HG02970 (cell line): ENCODE results near the gene LRRC15.

Experiments used
- ATAC-seq: cut with Tn5 transposase; IDR thresholded peaks from one replicate; pipeline ENCODE4 v1.9.1; 2021; ENCODE audit warnings: mild to moderate bottlenecking, moderate library complexity, moderate number of reproducible peaks; ENCODE audit not compliant: unreplicated experiment, low FRiP score

The LRRC15 gene

DNA sequence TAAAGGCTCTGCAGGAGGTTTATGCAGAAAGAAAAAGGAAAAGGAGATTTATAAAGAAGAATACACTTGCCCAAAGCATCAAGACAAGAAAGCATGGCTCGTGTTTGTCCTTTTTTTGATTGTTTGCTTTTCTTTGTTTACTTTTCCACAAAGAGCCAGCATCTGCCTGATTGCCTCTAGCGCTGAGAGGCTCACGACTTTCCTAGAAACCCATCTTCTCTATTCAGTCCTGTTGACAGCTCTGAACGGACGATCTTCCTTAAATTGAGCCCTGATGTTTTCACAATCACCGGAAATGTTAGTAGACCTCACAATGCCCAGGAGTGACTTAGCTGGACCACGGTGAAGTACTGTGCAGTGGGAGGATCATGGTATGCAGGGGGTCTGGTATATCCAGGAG lies 17.1 kb upstream of the LRRC15 start:
- ATAC-seq = no peak

DNA sequence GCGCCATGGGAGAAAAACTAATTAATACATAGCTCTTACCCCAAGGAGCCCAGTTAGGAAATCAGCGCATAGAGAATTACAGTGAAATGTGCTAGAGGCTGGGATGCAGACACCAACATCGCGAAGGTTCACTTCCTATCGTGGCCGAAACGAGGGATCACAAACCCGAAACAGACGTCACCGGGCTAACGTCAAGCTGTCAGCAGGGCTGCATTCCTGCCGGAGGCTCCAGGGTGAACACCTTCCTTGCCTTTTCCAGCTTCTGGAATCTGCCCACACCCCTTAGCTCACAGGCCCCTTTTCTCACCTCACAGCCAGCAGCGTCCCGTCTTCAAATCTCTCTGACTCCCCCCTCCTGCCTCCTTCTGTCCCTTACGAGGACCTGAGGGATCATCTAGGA lies 16.5 kb upstream of the LRRC15 start:
- ATAC-seq = no peak

DNA sequence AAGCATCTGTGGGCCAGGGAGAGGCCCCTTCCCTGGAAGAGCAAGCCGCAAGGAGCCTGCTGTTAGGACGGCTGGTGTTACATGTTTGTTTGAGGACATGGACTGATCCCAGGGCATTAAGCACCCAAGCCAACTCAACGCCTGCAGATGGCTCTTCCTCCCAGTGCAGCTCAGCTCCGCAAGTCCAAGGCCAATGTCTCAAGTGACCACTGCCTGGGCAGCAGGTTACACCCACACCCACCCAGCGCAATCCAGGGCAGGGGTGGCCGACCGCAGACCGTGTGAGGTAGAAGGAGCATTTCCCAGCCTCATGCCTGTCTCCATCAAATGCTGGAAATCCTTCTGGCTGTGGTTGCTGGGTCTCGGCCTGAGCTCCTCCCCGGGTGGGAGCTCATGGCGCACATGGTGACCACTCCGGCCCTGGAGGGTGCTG lies 15.0 kb upstream of the LRRC15 start:
- no peak for ATAC-seq

DNA sequence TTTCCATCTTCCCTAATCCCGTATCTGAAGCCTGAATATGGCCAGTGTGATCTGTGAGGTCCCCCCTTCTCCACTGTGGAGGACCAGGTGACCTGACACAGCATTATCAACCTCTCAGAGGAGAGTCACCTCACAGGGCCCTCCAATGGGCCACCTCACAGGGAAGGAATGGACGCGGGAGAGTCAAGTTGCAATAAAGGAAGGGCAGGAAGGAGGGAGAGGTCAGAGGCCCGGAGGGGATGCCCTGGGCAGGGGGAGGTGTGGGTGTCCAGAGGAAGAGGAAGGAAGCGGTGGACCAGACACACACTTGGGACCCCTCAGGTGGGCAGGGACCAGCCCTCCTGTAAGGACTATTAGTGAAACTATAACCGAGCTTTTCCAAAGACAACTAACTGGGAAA lies 14.6 kb upstream of the LRRC15 start:
- no peak for ATAC-seq

DNA sequence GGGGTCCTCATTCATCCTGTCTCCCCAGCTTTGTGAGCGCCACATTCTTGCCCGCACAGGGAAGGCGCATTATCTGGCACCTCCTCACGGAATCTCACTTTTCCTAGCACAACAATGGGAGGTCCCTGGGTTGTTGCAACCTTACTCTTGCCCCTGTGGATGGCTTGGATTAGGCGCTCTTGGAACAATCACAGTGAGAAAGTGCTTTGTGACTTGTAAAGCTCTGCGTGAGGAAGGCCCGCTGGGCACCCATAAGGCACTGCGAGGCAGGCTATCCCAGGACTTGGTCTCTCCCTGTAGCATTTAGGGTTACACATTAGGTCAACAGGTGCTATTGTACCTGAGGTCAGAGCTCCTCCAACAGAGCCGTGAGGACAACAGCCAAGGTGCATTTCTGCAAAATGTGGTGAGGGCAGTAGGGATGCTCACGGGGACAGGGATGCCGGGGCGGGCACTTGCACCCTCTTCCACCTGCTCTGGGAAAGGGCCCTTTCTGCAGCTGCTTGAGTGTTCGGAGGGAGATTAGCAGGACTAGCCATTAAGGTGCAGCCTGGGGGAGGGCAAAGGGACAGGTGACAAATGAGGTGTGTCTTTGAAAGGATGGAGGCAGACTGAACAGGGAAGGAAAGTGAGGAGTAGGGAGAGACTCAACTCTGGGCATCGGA lies 13.9 kb upstream of the LRRC15 start:
- ATAC-seq = no peak

DNA sequence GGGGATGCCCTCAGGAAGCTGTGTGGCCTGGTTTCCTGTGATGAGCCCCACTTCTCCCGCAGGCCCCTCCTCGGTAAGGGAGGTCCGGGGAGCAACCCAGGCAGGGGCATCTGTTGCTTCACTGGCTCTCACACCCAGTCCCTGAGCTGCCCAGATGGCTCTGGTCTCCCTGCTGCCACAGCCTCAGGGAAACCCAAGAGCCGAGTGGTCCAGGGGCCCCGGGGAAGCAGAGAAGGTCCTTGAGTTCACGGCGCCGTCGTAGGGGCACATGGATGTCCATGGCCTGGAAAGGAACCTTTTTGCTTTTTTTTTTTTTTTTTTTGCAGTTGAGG lies 13.3 kb upstream of the LRRC15 start:
- no peak for ATAC-seq

DNA sequence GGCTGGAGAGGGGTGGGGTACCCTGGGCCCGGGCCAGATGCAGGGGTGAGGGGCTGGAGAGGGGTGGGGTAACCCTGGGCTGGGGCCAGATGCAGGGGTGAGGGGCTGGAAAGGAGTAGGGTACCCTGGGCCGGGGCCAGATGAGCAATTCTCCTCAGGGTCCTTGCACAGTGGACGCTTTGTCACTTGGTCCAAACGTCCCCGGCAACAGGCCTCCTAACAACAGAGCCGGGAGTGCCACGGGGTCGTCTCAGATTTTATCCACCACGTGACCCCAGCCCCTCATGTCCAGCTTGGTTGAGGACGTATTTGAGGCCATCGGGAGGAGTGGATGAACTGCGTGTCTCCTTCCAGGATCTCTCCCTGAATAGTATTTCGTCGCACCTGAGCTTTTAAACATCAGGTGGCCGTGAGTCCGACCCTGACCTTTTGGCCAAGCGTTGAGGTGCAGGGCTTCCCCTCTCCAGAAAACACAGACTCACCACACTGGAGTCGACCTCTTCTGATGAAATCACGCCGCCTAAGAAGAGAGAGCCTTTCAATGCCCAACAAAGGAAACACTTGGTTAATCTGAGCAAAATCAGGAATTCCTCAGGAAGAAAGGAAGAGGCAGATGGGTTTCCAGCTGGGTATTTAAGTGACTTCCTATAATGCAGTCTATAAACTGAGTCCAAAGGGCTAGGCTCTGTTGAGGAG lies 12.8 kb upstream of the LRRC15 start:
- ATAC-seq = no peak

DNA sequence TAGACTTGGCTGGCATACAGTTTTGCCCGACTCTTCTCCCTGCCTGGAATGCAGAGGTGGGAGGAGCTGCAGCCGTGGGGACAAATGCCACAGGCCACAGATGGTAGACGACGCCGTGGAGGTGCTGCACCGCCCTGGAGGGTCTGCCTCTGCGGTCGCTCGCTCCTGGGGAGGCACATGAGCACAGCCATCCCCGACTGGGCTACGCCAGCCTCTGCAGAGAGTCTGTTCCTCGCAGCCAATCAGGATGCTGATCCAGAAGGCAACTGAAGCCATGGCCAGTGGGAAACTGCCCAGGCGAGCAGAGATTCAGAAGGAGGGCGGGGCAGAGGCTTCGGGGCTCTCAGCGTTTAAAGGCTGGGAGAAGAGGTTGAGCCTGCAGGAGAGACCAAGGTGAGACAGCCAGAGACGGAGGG lies 11.9 kb upstream of the LRRC15 start:
- no peak for ATAC-seq

DNA sequence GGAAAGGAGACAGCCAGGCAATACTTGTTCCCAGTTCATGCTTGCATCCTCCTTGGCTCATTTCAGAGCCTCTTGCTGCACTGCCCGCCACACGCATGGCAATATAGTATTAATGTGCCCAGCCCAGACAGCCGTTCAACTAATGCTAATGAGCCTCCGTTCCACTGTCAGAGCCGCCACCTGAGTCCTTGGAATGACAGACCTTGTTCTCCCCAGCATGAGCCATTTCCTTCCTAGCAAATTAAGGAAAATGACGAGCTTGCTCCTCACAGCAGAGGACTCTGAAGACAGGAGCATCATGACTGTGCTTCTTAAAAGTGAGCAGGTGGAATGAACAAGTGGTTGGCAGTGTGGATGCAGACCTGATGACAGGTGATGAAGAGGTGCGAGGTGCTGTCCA lies 10.8 kb upstream of the LRRC15 start:
- ATAC-seq = no peak

DNA sequence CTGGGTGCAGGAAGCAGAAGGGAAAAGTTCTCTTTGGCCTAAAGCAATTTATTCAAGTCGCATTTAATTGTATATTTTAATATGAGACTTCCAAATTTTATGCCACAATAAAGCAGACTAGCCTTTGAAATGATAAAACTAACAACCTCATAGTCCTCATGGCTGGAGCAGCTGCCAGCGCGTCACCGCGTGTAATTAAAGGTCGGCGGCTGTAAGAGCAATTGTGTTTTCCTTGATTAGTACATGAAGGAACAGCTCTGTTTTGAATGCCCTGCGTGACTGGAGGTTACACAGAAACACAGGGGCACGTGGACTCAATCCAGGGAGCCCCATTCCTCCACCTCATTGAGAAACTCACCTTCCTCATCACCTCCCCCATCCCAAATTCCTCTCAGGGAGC lies 10.1 kb upstream of the LRRC15 start:
- ATAC-seq = no peak

DNA sequence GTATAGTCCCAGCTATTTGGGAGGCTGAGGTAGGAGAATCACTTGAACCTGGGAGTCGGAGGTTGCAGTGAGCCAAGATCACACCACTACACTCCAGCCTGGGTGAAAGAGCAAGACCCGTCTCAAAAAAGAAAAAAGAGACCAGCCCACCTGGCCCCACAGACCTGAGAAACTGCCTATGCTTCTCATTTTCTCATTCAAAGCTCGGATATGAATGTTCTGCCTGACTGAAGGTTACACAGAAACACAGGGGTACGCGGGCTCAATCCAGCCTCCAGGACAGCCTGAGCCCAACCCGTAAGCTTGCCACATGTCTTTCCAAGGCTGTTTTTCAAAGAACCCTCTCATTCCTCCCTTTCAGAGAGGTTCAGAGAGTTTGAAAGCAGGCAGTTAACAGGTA lies 9.7 kb upstream of the LRRC15 start:
- ATAC-seq = no peak

DNA sequence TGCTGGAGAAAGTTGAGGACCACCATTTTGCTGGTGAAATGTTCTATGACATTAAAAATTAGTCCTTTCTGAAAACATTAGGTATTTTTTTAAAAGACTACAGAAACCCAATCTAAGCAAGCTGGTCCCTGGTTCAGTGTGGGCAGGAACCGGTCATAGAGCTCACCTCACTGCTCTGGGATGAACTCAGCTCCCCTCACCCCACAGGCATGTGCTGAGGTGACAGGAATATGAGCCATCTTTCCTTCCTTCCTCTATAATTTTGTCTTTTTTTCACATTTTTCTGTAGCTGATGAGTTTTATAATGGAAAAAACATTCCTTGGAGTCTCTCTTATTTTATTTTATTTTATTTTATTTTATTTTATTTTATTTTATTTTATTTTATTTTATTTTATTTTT lies 8.2 kb upstream of the LRRC15 start:
- no peak for ATAC-seq

DNA sequence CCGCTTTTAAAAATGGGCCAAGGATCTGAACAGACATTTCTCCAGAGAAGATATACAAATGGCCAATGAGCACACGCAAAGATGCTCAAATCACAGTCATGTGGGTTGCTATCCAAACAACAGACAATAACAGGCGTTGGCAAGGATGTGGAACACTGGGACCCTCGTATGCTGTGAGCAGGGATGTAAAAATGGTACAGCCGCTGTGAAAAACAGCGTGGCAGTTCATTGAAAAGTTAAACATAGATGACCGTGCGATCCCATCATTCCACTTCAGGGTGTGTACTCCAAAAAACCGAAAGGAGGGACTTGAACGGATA lies 6.7 kb upstream of the LRRC15 start:
- ATAC-seq = no peak

DNA sequence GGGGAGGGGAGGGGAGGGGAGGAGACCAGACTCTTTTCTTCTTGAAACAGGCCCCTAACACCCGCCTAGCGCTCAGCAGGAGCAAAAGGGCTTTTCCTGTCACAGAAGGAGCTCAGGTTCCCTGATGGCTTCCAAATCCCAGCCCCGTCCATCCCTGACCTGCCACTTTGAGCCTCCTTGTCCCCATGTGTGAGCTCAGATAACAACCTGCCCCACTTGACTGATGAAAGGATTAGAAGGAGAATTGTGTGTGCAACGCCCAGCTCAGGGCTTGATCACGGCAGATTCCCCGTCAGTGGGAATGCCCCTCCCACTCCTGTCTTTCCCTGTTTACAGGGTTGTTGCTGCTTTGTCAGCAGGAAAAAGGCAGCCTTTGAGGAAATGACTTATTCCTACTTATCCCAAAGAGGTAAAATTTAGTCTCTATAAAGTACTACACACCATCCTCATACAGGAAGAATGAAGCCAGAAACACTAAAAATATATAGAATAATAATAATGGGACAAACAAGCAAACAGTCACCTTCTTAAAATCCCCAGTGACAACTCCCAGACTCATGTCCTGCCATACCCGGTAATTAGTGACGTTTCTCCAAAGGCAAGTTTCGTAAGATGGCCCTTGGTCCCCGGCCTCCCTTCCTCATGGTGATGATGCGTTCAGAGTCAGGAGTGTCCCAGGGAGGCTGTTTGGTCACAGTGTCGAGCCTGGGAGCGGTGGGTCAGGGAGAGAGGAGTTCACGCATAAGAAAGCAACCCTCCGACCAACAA lies 6.1 kb upstream of the LRRC15 start:
- no peak for ATAC-seq

DNA sequence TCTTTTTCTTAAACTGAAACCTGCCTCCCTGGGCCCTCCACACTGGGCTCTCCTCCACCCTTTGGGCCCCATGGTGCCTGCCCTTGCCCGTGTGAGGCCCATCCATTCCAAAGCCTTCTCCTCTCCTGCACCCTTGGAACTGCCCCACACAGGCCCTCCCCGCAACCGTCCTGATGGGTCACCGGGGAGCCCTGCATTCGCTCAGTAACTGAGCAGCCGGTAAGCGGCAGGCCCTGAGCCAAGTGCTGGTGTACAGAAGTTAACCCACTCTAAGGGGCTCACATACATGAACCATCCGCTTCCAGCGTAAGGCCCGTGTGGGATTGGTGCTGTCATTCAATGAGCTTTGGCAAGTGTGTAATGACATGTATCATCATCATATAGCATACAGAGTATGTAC lies 5.4 kb upstream of the LRRC15 start:
- ATAC-seq = no peak

DNA sequence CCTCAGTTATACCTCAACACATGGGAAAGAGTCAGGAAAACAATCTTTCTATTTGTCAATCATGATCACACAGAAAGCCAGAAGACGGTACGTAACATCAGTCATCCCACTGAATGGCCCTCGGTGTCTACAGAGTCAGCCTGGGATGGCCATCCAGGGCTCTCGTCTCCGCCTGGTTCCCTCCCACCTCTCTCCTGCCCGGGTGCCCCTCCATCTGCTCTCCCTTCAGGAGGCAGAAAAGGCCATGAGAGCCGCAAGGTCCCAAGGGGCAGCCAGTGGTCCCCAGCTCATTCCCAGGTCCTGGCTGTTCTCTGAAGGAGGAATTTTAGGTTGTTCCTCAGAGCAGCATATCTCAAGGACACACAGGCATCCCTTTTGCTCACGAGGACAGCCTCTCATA lies 4.4 kb upstream of the LRRC15 start:
- ATAC-seq = no peak

DNA sequence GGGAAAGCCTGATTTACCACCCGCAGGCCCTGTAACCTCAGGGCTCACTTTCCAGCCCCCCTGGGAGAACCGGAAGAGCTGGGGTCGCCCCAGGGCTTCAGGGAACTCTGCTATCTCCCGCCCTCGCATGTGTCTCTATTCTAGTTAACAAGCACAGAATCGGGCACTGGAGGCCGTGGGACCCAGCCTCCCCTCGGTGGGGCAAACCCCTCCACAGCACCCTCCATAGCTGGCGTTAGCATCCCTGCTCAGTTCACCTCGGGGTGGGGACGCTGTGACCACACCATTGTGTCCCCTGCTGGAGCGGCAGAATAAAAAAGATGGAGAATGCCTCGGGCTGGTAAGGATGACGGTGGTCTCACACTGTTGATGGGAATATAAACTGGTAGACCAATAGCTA lies 3.5 kb upstream of the LRRC15 start:
- no peak for ATAC-seq

DNA sequence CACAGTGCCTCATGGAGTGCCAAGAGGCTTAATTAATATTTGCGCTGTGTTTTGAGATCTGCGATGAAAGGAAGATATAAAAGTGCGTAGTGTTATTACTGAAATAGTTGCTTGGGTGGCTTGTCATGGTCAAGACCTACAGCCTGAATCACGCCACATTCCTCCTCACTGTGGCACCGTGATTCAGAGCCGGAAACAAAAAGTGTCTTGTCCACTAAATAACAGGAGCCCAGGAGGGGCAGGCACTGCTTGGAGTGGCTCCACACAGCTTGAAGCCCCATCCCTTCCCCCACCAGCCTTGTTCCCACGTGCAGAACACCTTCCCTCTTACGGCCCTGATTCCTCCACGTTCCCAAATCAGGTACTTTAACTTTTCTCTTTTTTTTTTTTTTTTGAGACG lies 1.2 kb upstream of the LRRC15 start:
- no peak for ATAC-seq

DNA sequence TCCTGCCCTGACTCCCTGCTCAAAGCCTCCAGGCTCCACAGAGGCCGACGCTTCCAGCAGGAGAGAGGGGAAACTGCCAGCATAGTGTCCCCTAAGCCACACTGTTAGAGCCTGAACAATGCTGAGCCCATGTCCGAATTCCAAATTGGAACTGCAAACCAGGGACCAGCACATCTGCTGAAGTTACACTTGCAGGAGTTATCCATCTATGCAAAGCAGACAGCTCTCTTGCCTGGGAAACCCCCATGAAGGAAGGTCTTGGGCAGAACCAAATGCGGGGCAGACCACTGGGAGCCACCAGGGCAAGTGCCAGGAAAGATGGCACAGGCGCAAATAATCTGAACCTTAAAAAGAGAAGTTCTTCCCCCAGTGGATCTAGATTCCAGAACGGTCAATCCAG lies 625 bp downstream of the LRRC15 start:
- no peak for ATAC-seq

DNA sequence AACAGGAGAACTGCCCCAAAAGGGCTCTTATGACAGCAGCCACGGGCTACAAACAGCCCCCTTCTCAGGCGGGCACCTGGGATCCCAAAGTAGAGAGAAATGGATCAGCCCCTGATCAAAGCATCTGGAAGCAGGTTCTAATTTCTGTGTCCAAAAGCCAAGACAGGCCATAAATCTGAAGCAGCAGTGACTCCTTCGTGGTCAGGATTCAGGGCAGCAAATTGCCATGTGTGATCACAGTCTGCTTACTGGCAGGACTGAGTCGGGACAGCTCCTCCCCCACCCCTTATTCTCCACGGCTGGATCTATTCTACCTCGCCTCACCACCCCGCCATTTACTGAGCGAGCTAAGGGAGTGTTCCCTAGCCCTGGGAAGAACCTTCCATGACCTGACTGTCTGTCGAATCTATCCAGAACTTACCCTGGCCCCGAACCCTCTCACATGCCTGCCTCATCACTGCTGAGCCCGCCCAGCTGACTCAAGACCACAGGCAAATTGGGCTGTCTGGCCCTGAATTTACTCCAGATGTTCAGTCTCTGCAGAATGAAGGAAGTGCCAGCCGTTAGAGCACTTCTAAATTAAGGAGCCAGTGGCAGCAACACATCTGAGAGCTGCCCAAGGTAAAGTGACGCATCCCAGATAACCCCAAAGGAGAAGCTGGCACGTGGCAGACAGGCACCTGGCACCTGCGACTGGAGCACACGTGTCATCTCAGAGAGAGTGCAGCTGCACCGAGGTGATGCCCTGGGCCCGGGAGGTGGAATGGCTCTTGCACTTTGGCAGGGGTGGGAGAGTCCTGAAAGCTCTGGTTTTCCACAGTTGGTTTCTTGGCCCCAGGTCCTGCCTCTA lies 1.3 kb downstream of the LRRC15 start:
- ATAC-seq = no peak

DNA sequence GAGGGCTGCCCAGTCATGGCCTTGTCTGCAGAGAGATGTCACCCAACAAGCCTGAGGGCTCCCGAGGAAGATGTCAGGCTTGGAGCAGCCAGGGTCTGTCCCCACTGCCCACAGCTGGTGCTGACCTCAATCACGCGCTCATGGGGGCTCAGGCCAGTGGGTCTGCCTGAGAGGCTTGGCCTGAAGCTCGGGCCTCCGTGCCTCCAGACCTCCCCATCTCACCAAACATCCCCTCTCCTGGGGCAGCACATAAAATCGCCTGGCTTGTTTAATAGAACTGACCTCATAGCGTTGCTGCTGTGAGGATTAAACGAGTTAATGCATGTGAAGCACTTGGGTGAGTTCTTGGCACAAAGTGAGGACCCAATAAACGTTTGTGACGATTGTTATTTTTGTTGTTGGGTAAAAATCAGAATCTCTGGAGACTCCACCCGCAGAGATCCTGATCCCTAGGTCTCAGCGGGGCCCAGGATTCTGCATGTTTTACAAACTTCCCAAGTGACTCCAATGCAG lies 3.5 kb downstream of the LRRC15 start:
- no peak for ATAC-seq
